K562 (cell line): ENCODE measurements around the gene TRIM2.

Experiments used
- ARID1B ChIP-seq: fragments of 450-650 bp; IDR thresholded peaks from 2 replicates; pipeline ENCODE4 v1.6.1; 2016; ENCODE audit warnings: antibody characterized with exemption, mild to moderate bottlenecking, inconsistent platforms
- BACH1 ChIP-seq: fragments of 200-800 bp; sonication (Bioruptor generic); IDR thresholded peaks from 2 replicates; pipeline ENCODE4 v1.6.1; 2016; ENCODE audit warnings: missing genetic modification characterization, missing compliant biosample characterization
- FOXM1 ChIP-seq, 2 experiments: fragments of 450-650 bp in 1 of 2; sonication (generic) in 1 of 2; formaldehyde crosslinking in 1 of 2; IDR thresholded peaks; 2 replicates each; pipeline versions ENCODE4 v1.6.1 to v1.9.0; 2017 to 2022; ENCODE audit warnings: low read depth in 2 of 2, mild to moderate bottlenecking in 2 of 2, missing genetic modification reagents in 1 of 2, moderate library complexity in 1 of 2
- HDAC6 ChIP-seq: IDR thresholded peaks from 2 replicates; pipeline ENCODE4 v1.6.1; 2012; ENCODE audit warnings: low read depth, mild to moderate bottlenecking, control low read depth, inconsistent platforms, low read length, moderate library complexity
- MXI1 ChIP-seq: IDR thresholded peaks from 2 replicates; pipeline ENCODE4 v1.6.1; 2011; ENCODE audit warnings: low read depth, mild to moderate bottlenecking, improper control_type of control experiment, low read length
- PHB ChIP-seq: fragments of 250-450 bp; sonication (Bioruptor Pico); IDR thresholded peaks from 2 replicates; pipeline ENCODE4 v1.5.0; 2021
- POLR2A ChIP-seq: fragments of 450-650 bp; conservative IDR thresholded peaks from 2 replicates; pipeline ENCODE4 v1.6.1; 2016
- SIN3A ChIP-seq, 2 experiments: fragments of 150-350 bp in 1 of 2; IDR thresholded peaks; 2 replicates each; pipeline ENCODE4 v1.6.1; 2011 to 2016; ENCODE audit warnings: borderline replicate concordance in 2 of 2, low read depth in 2 of 2, low read length in 2 of 2, mild to moderate bottlenecking in 2 of 2, moderate library complexity in 2 of 2; ENCODE audit not compliant: control insufficient read depth in 1 of 2
- ZNF384 ChIP-seq: IDR thresholded peaks from 2 replicates; pipeline ENCODE4 v1.6.1; 2012; ENCODE audit warnings: low read depth, low read length, improper control_type of control experiment
- TF ChIP-seq, protein P1 (sequence below), 2 experiments: IDR thresholded peaks in 1 of 2; conservative IDR thresholded peaks in 1 of 2; 2 replicates each; pipeline ENCODE4 v1.6.1; 2016; ENCODE audit warnings: low read depth in 2 of 2, mild to moderate bottlenecking in 1 of 2, missing compliant biosample characterization in 1 of 2, missing genetic modification characterization in 1 of 2, moderate library complexity in 1 of 2
- TF ChIP-seq, protein P2 (sequence below): sonication (generic); formaldehyde crosslinking; IDR thresholded peaks from 2 replicates; pipeline ENCODE4 v1.8.1; 2023; ENCODE audit warnings: missing genetic modification reagents, mild to moderate bottlenecking, borderline replicate concordance
- TF ChIP-seq, protein P3 (sequence below), 3 experiments: IDR thresholded peaks in 2 of 3; conservative IDR thresholded peaks in 1 of 3; 2 replicates each; pipeline ENCODE4 v1.5.1; 2011 to 2012; ENCODE audit warnings: low read length in 3 of 3, mild to moderate bottlenecking in 3 of 3, control low read depth in 2 of 3, improper control_type of control experiment in 1 of 3, inconsistent platforms in 1 of 3, low read depth in 1 of 3, mixed read lengths in 1 of 3, moderate library complexity in 1 of 3; ENCODE audit not compliant: insufficient read depth in 2 of 3
- TF ChIP-seq, protein P4 (sequence below): fragments of 450-650 bp; formaldehyde crosslinking; IDR thresholded peaks from 2 replicates; pipeline ENCODE4 v1.4.0; 2022; ENCODE audit warnings: mild to moderate bottlenecking, moderate library complexity

DNA sequence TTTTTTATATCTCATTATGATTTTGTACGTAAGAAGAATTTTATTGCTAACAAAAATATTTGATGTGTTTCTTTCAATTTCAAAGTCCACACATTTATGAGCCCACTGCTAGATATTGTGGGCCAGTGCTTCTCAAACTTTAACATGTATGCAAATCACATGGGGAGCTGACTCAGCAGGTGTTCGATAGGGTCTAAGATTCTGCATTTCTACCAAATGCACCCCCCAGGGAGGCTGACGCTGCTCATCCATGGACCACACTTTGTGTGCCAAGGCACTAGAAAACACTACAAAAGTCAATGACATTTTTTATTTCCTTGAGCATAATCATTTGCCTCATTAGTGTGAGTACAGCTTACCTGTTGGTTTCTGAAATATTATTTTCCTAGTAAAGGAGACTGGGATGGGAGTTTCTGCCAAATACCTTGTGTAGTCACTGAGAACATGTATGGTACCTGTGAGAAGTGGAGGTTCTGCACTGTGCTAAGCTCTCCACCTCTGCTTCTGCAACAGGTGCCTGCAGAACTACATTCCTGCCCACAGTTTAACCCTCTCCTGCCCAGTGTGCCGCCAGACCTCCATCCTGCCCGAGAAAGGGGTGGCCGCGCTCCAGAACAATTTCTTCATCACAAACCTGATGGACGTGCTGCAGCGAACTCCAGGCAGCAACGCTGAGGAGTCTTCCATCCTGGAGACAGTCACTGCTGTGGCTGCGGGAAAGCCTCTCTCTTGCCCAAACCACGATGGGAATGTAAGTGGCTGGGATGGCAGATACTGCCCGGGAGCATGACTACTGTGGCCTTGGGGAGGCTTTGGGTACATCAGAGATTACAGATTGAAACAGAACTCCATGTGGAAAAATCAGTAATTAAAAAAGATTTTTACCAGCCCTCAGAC is 71.4 kb downstream of the TRIM2 start:
- TF ChIP-seq POLR2A (no peak), ARID1B (no peak), FOXM1 (IDR thresholded peaks at IDR 0.05; ENCODE audit: low read depth) (no peak), FOXM1 (CRISPR knock-in tag; IDR thresholded peaks at IDR 0.05; ENCODE audit: low read depth) (no peak), ZNF384 (no peak), HDAC6 (no peak), PHB (CRISPR knock-in tag) (no peak), MXI1 (no peak), SIN3A (IDR thresholded peaks at IDR 0.05; ENCODE audit: borderline replicate concordance in 2 of 2, control insufficient read depth in 1 of 2, low read depth in 2 of 2, low read length in 2 of 2) (no peak), BACH1 (tag) (no peak)
- TF ChIP-seq, protein P1, sequence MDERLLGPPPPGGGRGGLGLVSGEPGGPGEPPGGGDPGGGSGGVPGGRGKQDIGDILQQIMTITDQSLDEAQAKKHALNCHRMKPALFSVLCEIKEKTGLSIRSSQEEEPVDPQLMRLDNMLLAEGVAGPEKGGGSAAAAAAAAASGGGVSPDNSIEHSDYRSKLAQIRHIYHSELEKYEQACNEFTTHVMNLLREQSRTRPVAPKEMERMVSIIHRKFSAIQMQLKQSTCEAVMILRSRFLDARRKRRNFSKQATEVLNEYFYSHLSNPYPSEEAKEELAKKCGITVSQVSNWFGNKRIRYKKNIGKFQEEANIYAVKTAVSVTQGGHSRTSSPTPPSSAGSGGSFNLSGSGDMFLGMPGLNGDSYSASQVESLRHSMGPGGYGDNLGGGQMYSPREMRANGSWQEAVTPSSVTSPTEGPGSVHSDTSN (CRISPR knock-in tag; IDR thresholded peaks at IDR 0.05; ENCODE audit: low read depth): no peak
- TF ChIP-seq, protein P1 (tag; conservative IDR thresholded peaks at IDR 0.05; ENCODE audit: low read depth): no peak
- TF ChIP-seq, protein P2, sequence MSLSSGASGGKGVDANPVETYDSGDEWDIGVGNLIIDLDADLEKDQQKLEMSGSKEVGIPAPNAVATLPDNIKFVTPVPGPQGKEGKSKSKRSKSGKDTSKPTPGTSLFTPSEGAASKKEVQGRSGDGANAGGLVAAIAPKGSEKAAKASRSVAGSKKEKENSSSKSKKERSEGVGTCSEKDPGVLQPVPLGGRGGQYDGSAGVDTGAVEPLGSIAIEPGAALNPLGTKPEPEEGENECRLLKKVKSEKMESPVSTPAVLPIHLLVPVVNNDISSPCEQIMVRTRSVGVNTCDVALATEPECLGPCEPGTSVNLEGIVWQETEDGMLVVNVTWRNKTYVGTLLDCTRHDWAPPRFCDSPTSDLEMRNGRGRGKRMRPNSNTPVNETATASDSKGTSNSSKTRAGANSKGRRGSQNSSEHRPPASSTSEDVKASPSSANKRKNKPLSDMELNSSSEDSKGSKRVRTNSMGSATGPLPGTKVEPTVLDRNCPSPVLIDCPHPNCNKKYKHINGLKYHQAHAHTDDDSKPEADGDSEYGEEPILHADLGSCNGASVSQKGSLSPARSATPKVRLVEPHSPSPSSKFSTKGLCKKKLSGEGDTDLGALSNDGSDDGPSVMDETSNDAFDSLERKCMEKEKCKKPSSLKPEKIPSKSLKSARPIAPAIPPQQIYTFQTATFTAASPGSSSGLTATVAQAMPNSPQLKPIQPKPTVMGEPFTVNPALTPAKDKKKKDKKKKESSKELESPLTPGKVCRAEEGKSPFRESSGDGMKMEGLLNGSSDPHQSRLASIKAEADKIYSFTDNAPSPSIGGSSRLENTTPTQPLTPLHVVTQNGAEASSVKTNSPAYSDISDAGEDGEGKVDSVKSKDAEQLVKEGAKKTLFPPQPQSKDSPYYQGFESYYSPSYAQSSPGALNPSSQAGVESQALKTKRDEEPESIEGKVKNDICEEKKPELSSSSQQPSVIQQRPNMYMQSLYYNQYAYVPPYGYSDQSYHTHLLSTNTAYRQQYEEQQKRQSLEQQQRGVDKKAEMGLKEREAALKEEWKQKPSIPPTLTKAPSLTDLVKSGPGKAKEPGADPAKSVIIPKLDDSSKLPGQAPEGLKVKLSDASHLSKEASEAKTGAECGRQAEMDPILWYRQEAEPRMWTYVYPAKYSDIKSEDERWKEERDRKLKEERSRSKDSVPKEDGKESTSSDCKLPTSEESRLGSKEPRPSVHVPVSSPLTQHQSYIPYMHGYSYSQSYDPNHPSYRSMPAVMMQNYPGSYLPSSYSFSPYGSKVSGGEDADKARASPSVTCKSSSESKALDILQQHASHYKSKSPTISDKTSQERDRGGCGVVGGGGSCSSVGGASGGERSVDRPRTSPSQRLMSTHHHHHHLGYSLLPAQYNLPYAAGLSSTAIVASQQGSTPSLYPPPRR (CRISPR knock-in tag): no peak
- TF ChIP-seq, protein P3, sequence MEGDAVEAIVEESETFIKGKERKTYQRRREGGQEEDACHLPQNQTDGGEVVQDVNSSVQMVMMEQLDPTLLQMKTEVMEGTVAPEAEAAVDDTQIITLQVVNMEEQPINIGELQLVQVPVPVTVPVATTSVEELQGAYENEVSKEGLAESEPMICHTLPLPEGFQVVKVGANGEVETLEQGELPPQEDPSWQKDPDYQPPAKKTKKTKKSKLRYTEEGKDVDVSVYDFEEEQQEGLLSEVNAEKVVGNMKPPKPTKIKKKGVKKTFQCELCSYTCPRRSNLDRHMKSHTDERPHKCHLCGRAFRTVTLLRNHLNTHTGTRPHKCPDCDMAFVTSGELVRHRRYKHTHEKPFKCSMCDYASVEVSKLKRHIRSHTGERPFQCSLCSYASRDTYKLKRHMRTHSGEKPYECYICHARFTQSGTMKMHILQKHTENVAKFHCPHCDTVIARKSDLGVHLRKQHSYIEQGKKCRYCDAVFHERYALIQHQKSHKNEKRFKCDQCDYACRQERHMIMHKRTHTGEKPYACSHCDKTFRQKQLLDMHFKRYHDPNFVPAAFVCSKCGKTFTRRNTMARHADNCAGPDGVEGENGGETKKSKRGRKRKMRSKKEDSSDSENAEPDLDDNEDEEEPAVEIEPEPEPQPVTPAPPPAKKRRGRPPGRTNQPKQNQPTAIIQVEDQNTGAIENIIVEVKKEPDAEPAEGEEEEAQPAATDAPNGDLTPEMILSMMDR (IDR thresholded peaks at IDR 0.05 in 2 of 3, conservative IDR thresholded peaks at IDR 0.05 in 1 of 3; ENCODE audit: insufficient read depth in 2 of 3, low read depth in 1 of 3, low read length in 3 of 3): no peak
- TF ChIP-seq, protein P4, sequence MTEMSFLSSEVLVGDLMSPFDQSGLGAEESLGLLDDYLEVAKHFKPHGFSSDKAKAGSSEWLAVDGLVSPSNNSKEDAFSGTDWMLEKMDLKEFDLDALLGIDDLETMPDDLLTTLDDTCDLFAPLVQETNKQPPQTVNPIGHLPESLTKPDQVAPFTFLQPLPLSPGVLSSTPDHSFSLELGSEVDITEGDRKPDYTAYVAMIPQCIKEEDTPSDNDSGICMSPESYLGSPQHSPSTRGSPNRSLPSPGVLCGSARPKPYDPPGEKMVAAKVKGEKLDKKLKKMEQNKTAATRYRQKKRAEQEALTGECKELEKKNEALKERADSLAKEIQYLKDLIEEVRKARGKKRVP (CRISPR knock-in tag): no peak
